HG03520 (cell line): ENCODE measurements around the gene TSPAN15.
"Not testable (repeated sequence)": the region's sequence is repeated elsewhere in the genome, so short reads cannot be mapped to it uniquely, and the experiment has no call there.

Experiments used
- ATAC-seq: cut with Tn5 transposase; IDR thresholded peaks from one replicate; pipeline ENCODE4 v1.9.1; 2021; ENCODE audit warnings: mild to moderate bottlenecking, moderate library complexity; ENCODE audit not compliant: unreplicated experiment

The TSPAN15 gene

GRCh38 chr10:69483963-69484362 lies 32.7 kb downstream of the TSPAN15 start:
- no peak for ATAC-seq

- ATAC-seq: no peak
Measured at GRCh38 chr10:69484736-69485135, 33.5 kb downstream of the TSPAN15 start.

GRCh38 chr10:69486922-69487730 lies 35.9 kb downstream of the TSPAN15 start:
- no peak for ATAC-seq

GRCh38 chr10:69488149-69488844 lies 37.0 kb downstream of the TSPAN15 start:
- not testable (repeated sequence) for ATAC-seq

- not testable (repeated sequence) for ATAC-seq
Measured at GRCh38 chr10:69488856-69489255, 37.6 kb downstream of the TSPAN15 start.

- no peak for ATAC-seq
Measured at GRCh38 chr10:69489506-69490090, 38.3 kb downstream of the TSPAN15 start.

- ATAC-seq: no peak
Measured at GRCh38 chr10:69490876-69491275, 39.6 kb downstream of the TSPAN15 start.

- ATAC-seq: no peak
Measured at GRCh38 chr10:69491611-69492010, 40.3 kb downstream of the TSPAN15 start.

GRCh38 chr10:69492091-69492745 lies 41.0 kb downstream of the TSPAN15 start:
- no peak for ATAC-seq

- ATAC-seq: no peak
Measured at GRCh38 chr10:69492746-69493462, 41.6 kb downstream of the TSPAN15 start.

- no peak for ATAC-seq
Measured at GRCh38 chr10:69494626-69495558, 43.6 kb downstream of the TSPAN15 start.

GRCh38 chr10:69495666-69496065 lies 44.4 kb downstream of the TSPAN15 start:
- ATAC-seq: no peak

- ATAC-seq: no peak
Measured at GRCh38 chr10:69496352-69497230, 45.3 kb downstream of the TSPAN15 start.

- ATAC-seq: no peak
Measured at GRCh38 chr10:69497231-69497561, 45.9 kb downstream of the TSPAN15 start.

- no peak for ATAC-seq
Measured at GRCh38 chr10:69497611-69498390, 46.5 kb downstream of the TSPAN15 start.

- no peak for ATAC-seq
Measured at GRCh38 chr10:69498711-69499471, 47.6 kb downstream of the TSPAN15 start.
